Measurements from ENCODE around the gene SH2D4B.
"Not testable (repeated sequence)": the region's sequence is repeated elsewhere in the genome, so short reads cannot be mapped to it uniquely, and the experiment has no call there.

The SH2D4B gene

GRCh38 chr10:80540618-80540980 is 2.9 kb downstream of the SH2D4B start:
- no peak for TF ChIP-seq CTCF (IDR thresholded peaks at IDR 0.05; ENCODE audit: low read depth, low read length, missing control alignments)
- no peak for DNase-seq (ENCODE audit: extremely low read depth, low read depth)
- no peak overlapping the region for H3K4me3 ChIP-seq (replicated peaks; ENCODE audit: low read depth, low read length)

GRCh38 chr10:80540981-80541750 is 3.5 kb downstream of the SH2D4B start:
- no peak overlapping the region for H3K4me3 ChIP-seq (replicated peaks; ENCODE audit: low read depth, low read length)
- TF ChIP-seq CTCF (IDR thresholded peaks at IDR 0.05; ENCODE audit: low read depth, low read length, missing control alignments): no peak
- no peak for DNase-seq (ENCODE audit: extremely low read depth, low read depth)

- H3K4me3 ChIP-seq (replicated peaks; ENCODE audit: low read depth, low read length): no peak overlapping the region
- DNase-seq (ENCODE audit: extremely low read depth, low read depth): no peak
- no peak for TF ChIP-seq CTCF (IDR thresholded peaks at IDR 0.05; ENCODE audit: low read depth, low read length, missing control alignments)
Observed at GRCh38 chr10:80542053-80542452, 4.4 kb downstream of the SH2D4B start.

GRCh38 chr10:80542652-80543318 is 5.1 kb downstream of the SH2D4B start:
- TF ChIP-seq CTCF (IDR thresholded peaks at IDR 0.05; ENCODE audit: low read depth, low read length, missing control alignments): no peak
- DNase-seq (ENCODE audit: extremely low read depth, low read depth): no peak
- no peak overlapping the region for H3K4me3 ChIP-seq (replicated peaks; ENCODE audit: low read depth, low read length)

GRCh38 chr10:80543319-80543672 is 5.6 kb downstream of the SH2D4B start:
- not testable (repeated sequence) for H3K4me3 ChIP-seq (replicated peaks; ENCODE audit: low read depth, low read length); DNase-seq (ENCODE audit: extremely low read depth, low read depth)

- no peak for TF ChIP-seq CTCF (IDR thresholded peaks at IDR 0.05; ENCODE audit: low read depth, low read length, missing control alignments)
Observed at GRCh38 chr10:80544316-80544953, 6.7 kb downstream of the SH2D4B start.

GRCh38 chr10:80545258-80545881 is 7.7 kb downstream of the SH2D4B start:
- no peak overlapping the region for H3K4me3 ChIP-seq (replicated peaks; ENCODE audit: low read depth, low read length)
- DNase-seq (ENCODE audit: extremely low read depth, low read depth): no peak
- no peak for TF ChIP-seq CTCF (IDR thresholded peaks at IDR 0.05; ENCODE audit: low read depth, low read length, missing control alignments)

More at GRCh38 chr10:80544316-80544953, 6.7 kb downstream of the SH2D4B start:
- no peak overlapping the region for H3K4me3 ChIP-seq (replicated peaks; ENCODE audit: low read depth, low read length)
- DNase-seq (ENCODE audit: extremely low read depth, low read depth): no peak
